Loucy (cell line): ENCODE data around the gene GARRE1.

ENCODE experiments used
- H2AFZ ChIP-seq: fragments of 200-600 bp; sonication (generic); 2 replicates; pipeline ENCODE4 v1.6.0; 2016; ENCODE audit warnings: antibody characterized with exemption, mild to moderate bottlenecking, low read length, moderate library complexity
- H3F3A ChIP-seq: fragments of 200-600 bp; 2 replicates; pipeline ENCODE4 v1.6.0; 2016; ENCODE audit warnings: antibody characterized with exemption, low read depth, mild to moderate bottlenecking
- H3K27me3 ChIP-seq: fragments of 200-600 bp; sonication (generic); 2 replicates; pipeline ENCODE4 v1.6.1; 2014; ENCODE audit warnings: low read length, mild to moderate bottlenecking; ENCODE audit not compliant: insufficient read depth, poor library complexity, severe bottlenecking
- H3K36me3 ChIP-seq: fragments of 200-600 bp; sonication (generic); 2 replicates; pipeline ENCODE4 v1.6.1; 2016; ENCODE audit warnings: low read length; ENCODE audit not compliant: insufficient read depth
- H3K4me1 ChIP-seq: fragments of 200-600 bp; sonication (generic); 2 replicates; pipeline ENCODE4 v1.5.1; 2014; ENCODE audit warnings: low read length, mild to moderate bottlenecking; ENCODE audit not compliant: insufficient read depth, poor library complexity, severe bottlenecking
- H3K4me2 ChIP-seq: fragments of 200-600 bp; sonication (generic); 2 replicates; pipeline ENCODE4 v1.6.0; 2014; ENCODE audit warnings: antibody characterized with exemption, low read length, low read depth, mild to moderate bottlenecking; ENCODE audit not compliant: poor library complexity, severe bottlenecking
- H3K4me3 ChIP-seq: fragments of 200-600 bp; sonication (generic); 2 replicates; pipeline ENCODE4 v1.5.1; 2014; ENCODE audit warnings: low read length, mild to moderate bottlenecking, mixed read lengths; ENCODE audit not compliant: poor library complexity, severe bottlenecking
- H3K79me2 ChIP-seq: fragments of 200-600 bp; sonication (generic); 2 replicates; pipeline ENCODE4 v1.6.1; 2014; ENCODE audit warnings: low read length; ENCODE audit not compliant: insufficient read depth
- H3K9ac ChIP-seq: fragments of 200-600 bp; sonication (generic); 2 replicates; pipeline ENCODE4 v1.6.0; 2014; ENCODE audit warnings: mild to moderate bottlenecking, low read depth, low read length, moderate library complexity; ENCODE audit not compliant: poor library complexity, severe bottlenecking
- H3K9me2 ChIP-seq: fragments of 200-600 bp; sonication (generic); replicated peaks from 2 replicates; pipeline ENCODE4 v1.6.1; 2016; ENCODE audit warnings: low read depth, low read length, mixed read lengths
- H3K9me3 ChIP-seq: fragments of 200-600 bp; sonication (generic); 2 replicates; pipeline ENCODE4 v1.6.1; 2014; ENCODE audit warnings: mild to moderate bottlenecking, antibody characterized with exemption, low read length, low read depth; ENCODE audit not compliant: insufficient read depth
- H4K20me1 ChIP-seq: fragments of 200-600 bp; sonication (generic); 2 replicates; pipeline ENCODE4 v1.6.0; 2014; ENCODE audit warnings: antibody characterized with exemption, low read length, mild to moderate bottlenecking; ENCODE audit not compliant: insufficient read depth, poor library complexity, severe bottlenecking
- CTCF ChIP-seq: fragments of 200-600 bp; sonication (generic); conservative IDR thresholded peaks from 2 replicates; pipeline ENCODE4 v1.5.1; 2014; ENCODE audit warnings: mild to moderate bottlenecking, antibody characterized with exemption, low read length
- EZH2phosphoT487 ChIP-seq: fragments of 200-600 bp; IDR thresholded peaks from 2 replicates; pipeline ENCODE4 v1.6.1; 2018; ENCODE audit warnings: antibody characterized with exemption, mild to moderate bottlenecking, moderate library complexity, borderline replicate concordance

The GARRE1 gene

GRCh38 chr19:34209726-34210125 is 44.6 kb upstream of the GARRE1 start:
- Histone ChIP-seq H3K4me1 (no peaks in the 10 kb centered on the region), H3K9me2 (no peaks in the 10 kb centered on the region), H3K9ac (no peak overlapping the region), H3K4me3 (no peak overlapping the region), H3K36me3 (peaks cover 68% of the 10 kb centered on the region; the same call in 1 of the 2 replicates), H4K20me1 (peaks cover 8% of the 10 kb centered on the region), H3K4me2 (no peak overlapping the region), H3K9me3 (no peaks in the 10 kb centered on the region), H2AFZ (no peak overlapping the region), H3F3A (no peaks in the 10 kb centered on the region), H3K79me2 (no peaks in the 10 kb centered on the region), H3K27me3 (no peaks in the 10 kb centered on the region)
- no peak for TF ChIP-seq EZH2phosphoT487
- TF ChIP-seq CTCF: no peak

- peaks cover 23% of the 10 kb centered on the region for H4K20me1 ChIP-seq
- TF ChIP-seq CTCF: no peak
- no peaks in the 10 kb centered on the region for H3K79me2 ChIP-seq
- no peak overlapping the region for H3K4me3 ChIP-seq
- H3K4me2 ChIP-seq: no peak overlapping the region
- no peak overlapping the region for H2AFZ ChIP-seq
- H3K4me1 ChIP-seq: peaks cover 6% of the 10 kb centered on the region
- H3K36me3 ChIP-seq: peaks cover 70% of the 10 kb centered on the region; the same call in 1 of the 2 replicates
- H3K9ac ChIP-seq: no peak overlapping the region
- H3K27me3 ChIP-seq: no peaks in the 10 kb centered on the region
- no peaks in the 10 kb centered on the region for H3K9me2 ChIP-seq
- H3K9me3 ChIP-seq: no peaks in the 10 kb centered on the region
- 0 out of 2 replicates have a peak, but pooled peaks cover 5% of the 10 kb centered on the region for H3F3A ChIP-seq
Measured at GRCh38 chr19:34213283-34213682, 41.1 kb upstream of the GARRE1 start.

GRCh38 chr19:34214040-34214439 is 40.3 kb upstream of the GARRE1 start:
- no peak for TF ChIP-seq CTCF
- Histone ChIP-seq H3F3A (peaks cover 10% of the 10 kb centered on the region; the same call in 1 of the 2 replicates), H2AFZ (no peak overlapping the region), H4K20me1 (peaks cover 31% of the 10 kb centered on the region), H3K4me3 (no peak overlapping the region), H3K4me2 (no peak overlapping the region), H3K9me3 (no peaks in the 10 kb centered on the region), H3K9ac (no peak overlapping the region), H3K36me3 (peaks cover 66% of the 10 kb centered on the region; the same call in 1 of the 2 replicates), H3K79me2 (no peaks in the 10 kb centered on the region), H3K27me3 (no peaks in the 10 kb centered on the region), H3K9me2 (no peaks in the 10 kb centered on the region), H3K4me1 (peaks cover 12% of the 10 kb centered on the region)
